ENCODE data around the gene HMGCLL1.

DNA sequence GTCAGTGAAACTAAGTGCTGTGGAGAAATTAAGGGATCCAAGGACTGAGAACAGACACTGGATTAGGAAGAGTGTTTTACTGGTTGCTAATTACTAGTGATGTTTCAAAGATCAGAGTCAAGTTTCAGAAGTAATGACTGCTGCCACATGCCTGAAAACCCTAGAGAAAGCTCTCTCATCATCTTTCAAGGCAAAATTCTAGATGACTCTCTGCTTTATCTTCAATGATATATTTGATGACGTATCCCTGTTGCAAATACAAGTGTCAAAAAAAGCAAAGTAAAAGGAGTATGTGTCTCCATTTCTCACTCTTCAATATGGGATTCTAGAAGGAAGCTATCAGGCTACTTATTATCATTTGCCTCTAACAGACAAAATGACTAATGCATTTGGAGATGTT, 38.0 kb downstream of the HMGCLL1 start:
- TF ChIP-seq, protein P1, sequence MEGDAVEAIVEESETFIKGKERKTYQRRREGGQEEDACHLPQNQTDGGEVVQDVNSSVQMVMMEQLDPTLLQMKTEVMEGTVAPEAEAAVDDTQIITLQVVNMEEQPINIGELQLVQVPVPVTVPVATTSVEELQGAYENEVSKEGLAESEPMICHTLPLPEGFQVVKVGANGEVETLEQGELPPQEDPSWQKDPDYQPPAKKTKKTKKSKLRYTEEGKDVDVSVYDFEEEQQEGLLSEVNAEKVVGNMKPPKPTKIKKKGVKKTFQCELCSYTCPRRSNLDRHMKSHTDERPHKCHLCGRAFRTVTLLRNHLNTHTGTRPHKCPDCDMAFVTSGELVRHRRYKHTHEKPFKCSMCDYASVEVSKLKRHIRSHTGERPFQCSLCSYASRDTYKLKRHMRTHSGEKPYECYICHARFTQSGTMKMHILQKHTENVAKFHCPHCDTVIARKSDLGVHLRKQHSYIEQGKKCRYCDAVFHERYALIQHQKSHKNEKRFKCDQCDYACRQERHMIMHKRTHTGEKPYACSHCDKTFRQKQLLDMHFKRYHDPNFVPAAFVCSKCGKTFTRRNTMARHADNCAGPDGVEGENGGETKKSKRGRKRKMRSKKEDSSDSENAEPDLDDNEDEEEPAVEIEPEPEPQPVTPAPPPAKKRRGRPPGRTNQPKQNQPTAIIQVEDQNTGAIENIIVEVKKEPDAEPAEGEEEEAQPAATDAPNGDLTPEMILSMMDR (IDR thresholded peaks at IDR 0.05): no peak
- no peak for TF ChIP-seq POLR2A (IDR thresholded peaks at IDR 0.05)
